ENCODE measurements around the gene PILRA.
"Not testable (repeated sequence)": the region's sequence is repeated elsewhere in the genome, so short reads cannot be mapped to it uniquely, and the experiment has no call there.

PILRA gene

DNA sequence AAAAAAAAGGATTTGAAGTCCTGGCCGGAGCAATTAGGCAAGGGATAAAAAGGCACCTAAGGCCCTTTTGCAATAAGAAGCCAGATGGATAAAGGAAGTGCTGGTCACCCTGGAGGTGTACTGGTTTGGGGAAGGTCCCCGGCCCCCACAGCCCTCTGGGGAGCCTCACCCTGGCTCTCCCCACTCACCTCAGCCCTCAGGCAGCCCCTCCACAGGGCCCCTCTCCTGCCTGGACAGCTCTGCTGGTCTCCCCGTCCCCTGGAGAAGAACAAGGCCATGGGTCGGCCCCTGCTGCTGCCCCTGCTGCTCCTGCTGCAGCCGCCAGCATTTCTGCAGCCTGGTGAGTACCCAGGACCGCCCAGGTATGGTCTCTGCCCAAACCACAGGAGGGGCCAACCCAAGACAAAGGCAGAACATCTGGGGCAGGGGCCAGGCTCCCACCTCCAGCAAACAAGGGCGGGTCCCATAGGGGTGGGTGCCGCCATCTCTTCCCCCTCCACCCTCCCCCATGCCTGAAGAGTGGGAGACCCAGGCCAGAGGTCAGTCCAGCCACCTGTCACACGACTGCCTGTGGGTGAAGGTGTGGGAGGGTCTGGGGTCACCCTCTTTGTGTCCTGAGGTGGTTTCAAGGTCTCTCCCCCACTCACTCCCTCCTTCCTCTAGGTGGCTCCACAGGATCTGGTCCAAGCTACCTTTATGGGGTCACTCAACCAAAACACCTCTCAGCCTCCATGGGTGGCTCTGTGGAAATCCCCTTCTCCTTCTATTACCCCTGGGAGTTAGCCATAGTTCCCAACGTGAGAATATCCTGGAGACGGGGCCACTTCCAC lies 15.0 kb upstream of the PILRA start, which contains the start of gene PILRB:
Gene PILRB (plus strand): TSS at position 91 of the 830 bp plus-strand sequence. CDS start 186 bp downstream, at position 277.
- no peak for DNase-seq

DNA sequence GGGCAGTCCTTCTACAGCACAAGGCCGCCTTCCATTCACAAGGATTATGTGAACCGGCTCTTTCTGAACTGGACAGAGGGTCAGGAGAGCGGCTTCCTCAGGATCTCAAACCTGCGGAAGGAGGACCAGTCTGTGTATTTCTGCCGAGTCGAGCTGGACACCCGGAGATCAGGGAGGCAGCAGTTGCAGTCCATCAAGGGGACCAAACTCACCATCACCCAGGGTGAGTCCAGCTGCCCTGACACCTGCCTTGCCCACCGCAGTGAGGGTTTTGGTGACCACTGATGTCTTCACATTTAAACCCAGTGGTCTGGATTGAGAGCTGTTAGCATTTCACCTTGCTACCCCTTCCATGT lies 14.5 kb upstream of the PILRA start:
- no peak for DNase-seq

GRCh38 chr7:100360135-100360854 lies 13.0 kb upstream of the PILRA start:
- no peak for DNase-seq

GRCh38 chr7:100363098-100363497 lies 10.2 kb upstream of the PILRA start:
- no peak for DNase-seq

DNA sequence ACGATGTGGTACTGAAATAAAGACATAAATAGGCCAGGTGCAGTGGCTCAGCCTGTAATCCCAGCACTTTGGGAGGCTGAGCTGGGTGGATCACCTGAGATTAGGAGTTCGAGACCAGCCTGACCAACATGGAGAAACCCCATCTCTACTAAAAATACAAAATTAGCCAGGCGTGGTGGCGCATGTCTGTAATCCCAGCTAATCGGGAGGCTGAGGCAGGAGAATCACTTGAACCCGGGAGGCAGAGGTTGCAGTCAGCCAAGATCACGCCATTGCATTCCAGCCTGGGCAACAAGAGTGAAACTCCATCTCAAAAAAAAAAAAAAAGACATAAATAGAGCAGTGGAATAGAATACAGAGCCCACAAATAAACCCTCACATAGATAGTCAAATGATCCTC lies 9.5 kb upstream of the PILRA start:
- not testable (repeated sequence) for DNase-seq

DNA sequence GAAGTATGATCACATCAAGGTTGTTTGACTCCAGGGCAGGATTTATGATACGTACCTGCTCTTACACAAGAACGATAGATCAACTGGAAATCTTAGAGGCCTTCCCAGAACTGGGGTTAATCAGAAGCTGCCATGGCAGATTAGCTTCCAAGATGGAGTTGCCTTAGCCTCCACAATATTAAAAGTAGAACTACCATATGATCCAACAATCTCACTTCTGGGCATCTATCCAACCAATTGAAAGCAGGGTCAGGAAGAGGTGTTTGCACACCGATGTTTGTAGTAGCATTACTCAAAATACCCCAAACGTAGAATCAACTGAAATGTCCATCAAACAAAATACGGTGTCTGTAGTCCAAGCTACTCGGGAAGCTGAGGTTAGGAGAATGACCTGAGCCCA lies 8.8 kb upstream of the PILRA start:
- DNase-seq, result no peak

DNA sequence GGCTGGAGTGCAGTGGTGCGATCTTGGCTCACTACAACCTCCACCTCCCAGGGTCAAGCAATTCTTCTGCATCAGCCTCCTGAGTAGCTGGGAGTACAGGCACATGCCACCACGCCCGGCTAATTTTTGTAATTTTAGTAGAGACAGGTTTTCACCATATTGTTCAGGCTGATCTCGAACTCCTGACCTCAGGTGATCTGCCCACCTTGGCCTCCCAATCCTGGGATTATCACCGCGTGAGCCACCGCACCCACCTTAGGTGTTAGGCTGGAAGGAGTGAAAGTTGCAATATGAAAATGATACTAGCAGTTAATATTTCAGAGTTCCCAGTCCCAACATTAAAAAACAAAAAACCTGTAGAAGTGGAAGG lies 7.3 kb upstream of the PILRA start:
- DNase-seq, result not testable (repeated sequence)

DNA sequence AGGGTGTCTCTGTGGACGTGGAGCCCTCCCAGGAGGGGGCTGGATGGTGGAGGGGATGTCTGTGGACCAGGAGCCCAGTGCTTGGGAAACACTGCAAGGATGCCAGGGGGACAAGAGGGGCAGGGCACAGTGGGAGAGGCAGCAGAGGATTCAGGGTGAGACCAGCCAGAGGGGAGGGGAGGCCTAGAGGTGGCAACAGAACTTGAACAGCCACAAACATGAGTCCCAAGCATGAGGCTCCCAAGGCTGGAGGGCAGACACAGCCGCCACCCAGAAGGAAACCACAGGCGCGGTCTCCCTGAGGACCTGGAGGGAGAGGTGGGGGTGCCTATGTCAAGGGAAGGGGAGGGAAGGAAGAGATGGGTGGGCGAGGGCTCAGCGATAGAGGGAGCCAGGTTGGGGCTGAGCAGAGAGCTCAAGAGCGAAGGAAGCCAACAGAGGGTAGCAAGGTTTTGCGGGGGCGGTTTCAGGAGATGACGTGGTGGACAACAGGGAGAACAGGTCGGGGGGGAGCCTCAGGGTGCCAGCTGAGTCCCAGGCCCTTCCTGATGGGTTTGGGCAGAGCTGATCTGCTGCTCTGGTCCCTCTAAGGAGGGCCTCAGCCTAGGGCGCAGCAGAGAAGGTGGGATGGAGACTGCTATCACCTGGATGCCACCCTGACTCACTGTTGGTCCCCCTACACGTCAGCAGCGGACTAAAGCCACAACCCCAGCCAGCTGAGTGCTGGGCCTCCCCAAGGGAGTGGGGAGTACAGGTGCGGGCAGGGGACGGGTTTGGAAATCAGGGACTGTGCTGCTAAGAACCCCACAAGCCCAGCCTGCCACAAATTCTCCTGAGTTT lies 6.7 kb upstream of the PILRA start:
- DNase-seq, result no peak

- no peak for DNase-seq
These were observed 6.1 kb upstream of the PILRA start for GRCh38 chr7:100367251-100367620.

- DNase-seq, result no peak
These were observed 5.3 kb upstream of the PILRA start for GRCh38 chr7:100367676-100368613.

- peak; percentile 48 for DNase-seq
These were observed 4.2 kb upstream of the PILRA start for GRCh38 chr7:100369105-100369504.

DNA sequence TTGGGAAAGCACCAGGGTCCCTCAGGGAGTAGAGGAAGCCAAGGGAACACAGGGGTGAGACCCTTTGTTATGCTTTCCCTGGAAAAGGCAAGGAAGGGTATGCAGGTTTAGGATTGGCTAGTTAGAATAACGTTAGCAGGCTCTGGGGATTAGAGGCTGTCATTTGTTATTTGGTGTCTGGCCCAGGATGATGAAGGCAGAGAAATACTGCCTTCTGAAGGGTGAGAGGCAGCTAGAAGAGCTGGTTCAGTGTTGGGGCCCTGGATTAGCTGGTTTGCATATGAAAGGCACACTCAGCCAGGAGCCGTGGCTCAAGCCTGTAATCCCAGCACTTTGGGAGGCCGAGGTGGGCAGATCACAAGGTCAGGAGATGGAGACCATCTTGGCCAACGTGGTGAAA lies 3.0 kb upstream of the PILRA start:
- DNase-seq, result no peak

GRCh38 chr7:100370746-100371145 lies 2.5 kb upstream of the PILRA start:
- DNase-seq, result no peak

- DNase-seq, result no peak
These were observed 1.6 kb upstream of the PILRA start for GRCh38 chr7:100371561-100372171.

- DNase-seq, result no peak
These were observed 1.0 kb upstream of the PILRA start for GRCh38 chr7:100372256-100372655.

- no peak for DNase-seq
These were observed 593 bp upstream of the PILRA start for GRCh38 chr7:100372694-100373093.

DNA sequence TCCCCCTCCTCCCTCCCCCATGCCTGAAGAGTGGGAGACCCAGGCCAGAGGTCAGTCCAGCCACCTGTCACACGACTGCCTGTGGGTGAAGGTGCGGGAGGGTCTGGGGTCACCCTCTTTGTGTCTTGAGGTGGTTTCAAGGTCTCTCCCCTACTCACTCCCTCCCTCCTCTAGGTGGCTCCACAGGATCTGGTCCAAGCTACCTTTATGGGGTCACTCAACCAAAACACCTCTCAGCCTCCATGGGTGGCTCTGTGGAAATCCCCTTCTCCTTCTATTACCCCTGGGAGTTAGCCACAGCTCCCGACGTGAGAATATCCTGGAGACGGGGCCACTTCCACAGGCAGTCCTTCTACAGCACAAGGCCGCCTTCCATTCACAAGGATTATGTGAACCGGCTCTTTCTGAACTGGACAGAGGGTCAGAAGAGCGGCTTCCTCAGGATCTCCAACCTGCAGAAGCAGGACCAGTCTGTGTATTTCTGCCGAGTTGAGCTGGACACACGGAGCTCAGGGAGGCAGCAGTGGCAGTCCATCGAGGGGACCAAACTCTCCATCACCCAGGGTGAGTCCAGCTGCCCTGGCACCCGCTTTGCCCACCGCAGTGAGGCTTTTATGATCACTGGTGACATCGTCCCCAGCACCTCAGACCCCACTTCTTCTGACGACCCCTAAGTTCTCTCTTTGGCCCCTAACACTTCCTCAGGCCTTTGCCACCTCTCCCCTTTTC lies 747 bp downstream of the PILRA start:
- not testable (repeated sequence) for DNase-seq

DNA sequence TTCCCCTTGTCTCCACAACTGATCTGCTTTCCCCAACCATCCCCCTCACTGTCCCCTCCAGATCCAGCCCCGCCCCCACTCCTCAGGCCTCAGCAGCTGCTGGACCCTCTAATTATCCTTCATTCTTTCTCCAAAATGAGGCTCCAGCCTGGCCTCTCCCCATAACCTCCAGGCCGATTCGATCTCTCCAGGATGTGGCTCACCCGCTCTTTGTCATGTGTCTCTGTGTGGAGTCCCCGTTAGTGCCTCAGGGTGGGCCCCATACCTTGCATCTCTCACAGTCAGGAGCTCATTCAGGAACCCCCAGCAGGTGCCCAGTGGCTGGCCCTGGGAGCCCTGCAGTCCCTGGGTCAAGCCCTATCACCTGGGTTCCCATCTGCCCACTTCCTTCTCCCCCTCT lies 1.3 kb downstream of the PILRA start:
- DNase-seq, result no peak

DNA sequence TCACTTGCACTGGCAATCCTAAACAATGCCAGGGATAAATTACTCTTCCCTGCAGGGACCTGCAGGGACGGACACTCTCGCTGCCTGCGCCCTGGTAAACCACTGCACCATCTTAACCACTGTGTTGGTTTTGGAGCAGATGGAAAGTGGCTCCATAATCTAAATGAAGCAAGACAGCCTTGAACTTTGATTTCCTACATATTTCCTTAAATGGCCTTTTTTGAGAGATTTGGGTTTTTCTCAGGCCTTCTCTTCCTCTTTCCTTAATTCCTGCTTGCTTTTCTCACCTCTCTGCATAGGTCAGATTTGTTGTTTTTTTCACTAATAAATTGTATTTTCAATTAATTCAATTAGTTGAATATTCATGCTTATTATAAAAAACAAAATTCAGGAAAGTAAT lies 2.8 kb downstream of the PILRA start:
- DNase-seq, result no peak

DNA sequence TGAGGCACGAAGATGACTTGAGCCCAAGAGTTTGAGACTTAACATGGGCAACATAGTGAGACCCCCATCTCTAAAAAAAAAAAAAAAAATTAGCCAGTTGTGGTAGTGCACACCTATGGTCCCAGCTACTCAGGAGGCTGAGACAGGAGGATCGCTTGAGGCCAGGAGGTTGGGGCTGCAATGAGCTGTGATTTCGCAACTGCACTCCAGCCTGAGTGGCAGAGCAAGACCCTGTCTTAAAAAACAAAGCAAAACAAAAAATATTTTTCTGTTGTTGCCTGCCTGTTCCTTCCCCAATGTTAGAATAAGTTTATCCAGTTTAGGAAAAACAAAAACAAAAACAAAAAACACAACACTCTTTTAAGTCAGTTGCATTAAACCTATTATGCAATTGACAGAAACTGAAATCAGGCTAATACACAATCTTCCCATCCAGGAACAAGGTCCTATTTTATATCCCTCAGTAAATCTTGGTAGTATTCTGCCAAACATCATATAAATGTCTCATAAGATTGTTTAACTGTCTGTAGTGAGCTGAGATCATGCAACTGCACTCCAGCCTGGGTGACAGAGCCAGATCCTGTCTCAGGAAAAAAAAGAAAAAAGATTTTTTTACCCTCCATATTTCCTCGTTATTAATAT lies 4.9 kb downstream of the PILRA start:
- no peak for DNase-seq

DNA sequence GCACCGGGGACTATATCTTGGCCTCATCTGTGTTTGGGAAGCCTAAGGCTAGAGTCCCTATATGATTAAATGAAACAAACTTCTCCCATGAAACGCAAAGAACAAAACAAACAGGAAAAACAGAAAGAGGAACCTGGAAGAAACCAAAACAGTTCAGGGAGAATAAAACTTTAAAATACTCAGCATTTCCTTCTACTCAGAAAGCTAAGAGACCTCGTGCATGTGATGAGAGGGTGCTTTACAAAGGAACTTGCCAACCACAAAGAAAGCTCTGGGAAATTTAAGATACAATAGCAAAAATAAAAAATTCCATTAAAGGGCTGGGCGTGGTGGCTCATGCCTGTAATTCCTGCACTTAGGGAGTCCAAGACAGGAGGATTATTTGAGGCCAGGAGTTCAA lies 6.9 kb downstream of the PILRA start:
- DNase-seq, result no peak
